GM12875 (cell line): ENCODE data around the gene FBXO9.

ENCODE experiments used
- H3K4me3 ChIP-seq: one replicate; pipeline ENCODE4 v1.5.1; 2011; ENCODE audit warnings: low read depth, low read length, control low read depth
- TF ChIP-seq, protein P1 (sequence below): IDR thresholded peaks from 2 replicates; pipeline ENCODE4 v1.5.1; 2011; ENCODE audit warnings: low read depth, mild to moderate bottlenecking, control low read depth, inconsistent platforms, low read length, moderate library complexity, borderline replicate concordance; ENCODE audit not compliant: insufficient read depth

The FBXO9 gene

DNA sequence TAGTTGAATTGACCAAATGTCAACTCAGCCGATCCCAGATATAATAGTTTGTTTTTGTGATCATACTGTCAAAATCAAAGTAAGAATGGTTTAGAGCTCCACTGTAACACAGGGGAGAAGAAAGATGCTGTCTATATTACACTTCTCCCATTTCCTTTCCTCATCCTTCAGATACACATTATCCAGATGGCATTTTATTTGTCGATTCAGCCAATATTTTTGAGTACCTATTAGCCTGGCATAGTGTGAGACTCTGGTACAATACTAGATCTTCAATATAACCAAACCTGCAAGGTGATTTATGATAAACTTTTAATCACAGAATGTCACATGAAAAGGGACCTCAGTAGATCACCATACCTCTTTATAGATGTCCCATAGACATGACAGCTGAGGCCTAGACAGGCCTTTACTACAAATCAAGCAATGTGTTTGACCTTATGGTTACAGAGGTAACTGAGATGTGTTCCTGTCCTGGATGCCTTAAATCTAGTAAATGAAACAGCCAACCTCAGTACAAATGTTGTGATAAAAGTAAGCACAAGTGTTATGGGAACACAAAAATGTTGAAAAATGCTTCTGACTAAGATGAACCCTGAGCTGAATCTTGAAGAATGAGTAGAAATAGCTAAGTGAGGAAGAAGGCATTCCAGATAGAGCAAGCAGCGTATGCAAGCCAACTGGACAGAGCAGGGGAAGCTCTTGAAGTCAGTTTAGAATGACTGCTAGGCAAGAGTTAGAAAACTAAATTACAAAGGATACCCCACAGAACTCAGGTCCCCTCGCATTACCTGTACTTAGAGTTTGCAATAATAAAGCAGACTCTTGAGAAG lies 1.9 kb downstream of the FBXO9 start:
- no peak overlapping the region for H3K4me3 ChIP-seq
- TF ChIP-seq, protein P1, sequence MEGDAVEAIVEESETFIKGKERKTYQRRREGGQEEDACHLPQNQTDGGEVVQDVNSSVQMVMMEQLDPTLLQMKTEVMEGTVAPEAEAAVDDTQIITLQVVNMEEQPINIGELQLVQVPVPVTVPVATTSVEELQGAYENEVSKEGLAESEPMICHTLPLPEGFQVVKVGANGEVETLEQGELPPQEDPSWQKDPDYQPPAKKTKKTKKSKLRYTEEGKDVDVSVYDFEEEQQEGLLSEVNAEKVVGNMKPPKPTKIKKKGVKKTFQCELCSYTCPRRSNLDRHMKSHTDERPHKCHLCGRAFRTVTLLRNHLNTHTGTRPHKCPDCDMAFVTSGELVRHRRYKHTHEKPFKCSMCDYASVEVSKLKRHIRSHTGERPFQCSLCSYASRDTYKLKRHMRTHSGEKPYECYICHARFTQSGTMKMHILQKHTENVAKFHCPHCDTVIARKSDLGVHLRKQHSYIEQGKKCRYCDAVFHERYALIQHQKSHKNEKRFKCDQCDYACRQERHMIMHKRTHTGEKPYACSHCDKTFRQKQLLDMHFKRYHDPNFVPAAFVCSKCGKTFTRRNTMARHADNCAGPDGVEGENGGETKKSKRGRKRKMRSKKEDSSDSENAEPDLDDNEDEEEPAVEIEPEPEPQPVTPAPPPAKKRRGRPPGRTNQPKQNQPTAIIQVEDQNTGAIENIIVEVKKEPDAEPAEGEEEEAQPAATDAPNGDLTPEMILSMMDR, result no peak

DNA sequence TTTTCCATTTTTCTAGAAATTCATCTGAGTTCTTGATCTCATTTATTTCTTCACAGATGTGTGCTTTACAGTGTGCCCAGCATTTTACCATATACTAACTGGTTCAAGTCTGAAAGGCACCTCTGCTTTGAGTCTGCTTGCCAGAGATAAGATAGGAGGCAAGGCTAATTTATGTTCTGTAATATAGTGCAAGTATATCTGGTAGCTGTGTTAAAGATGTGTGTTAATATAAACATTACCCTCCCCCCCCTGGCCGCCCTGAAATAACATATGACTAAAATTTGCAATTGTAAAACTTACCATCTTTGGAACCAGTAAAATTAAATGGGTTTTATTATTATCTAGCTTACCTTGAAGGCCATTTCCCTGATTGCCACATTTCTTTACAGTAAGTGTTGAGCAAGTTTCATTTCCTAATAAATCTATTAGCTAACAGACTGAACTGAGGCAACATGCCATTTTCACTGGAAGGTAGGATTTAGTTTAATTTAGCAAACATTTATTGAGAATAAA lies 2.7 kb downstream of the FBXO9 start:
- TF ChIP-seq, protein P1, result no peak

DNA sequence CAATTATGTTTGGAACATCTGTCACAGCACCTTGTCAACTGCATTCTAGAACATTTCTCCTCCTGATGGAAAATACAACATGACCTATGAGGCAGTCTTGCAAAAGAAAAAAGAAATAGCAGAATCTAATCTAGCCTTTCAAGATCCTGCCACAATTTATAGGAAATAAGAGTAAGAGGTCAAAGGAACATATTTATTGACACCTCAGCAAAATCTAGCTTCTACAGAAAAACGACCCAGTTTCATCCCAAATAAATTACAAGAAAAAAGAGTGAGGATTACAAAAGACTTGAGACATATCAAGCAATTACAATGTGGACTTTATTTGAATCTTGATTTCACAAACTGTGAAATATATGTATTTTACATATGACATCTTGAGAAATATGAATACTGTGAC lies 4.2 kb downstream of the FBXO9 start:
- no peak overlapping the region for H3K4me3 ChIP-seq
- TF ChIP-seq, protein P1, result no peak

More for the DNA sequence above, 2.7 kb downstream of the FBXO9 start:
- H3K4me3 ChIP-seq, result no peak overlapping the region

DNA sequence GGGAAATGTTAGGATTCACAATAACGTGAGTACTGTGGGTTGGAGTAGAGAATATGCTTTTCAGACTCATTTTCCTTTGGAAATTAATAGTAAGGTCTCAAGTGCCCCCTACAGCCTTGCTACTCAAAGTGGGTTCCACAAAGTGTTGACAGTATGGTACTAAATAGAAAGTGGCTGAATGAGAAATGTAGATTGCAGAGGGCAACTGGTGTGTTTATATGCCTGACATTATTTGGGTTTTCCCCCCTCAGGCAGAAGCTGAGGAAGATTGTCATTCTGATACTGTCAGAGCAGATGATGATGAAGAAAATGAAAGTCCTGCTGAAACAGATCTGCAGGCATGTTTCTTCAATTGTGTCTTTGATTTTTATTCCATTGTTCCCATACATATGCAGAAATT lies 5.6 kb downstream of the FBXO9 start:
- no peak overlapping the region for H3K4me3 ChIP-seq
- TF ChIP-seq, protein P1, result no peak

- no peak overlapping the region for H3K4me3 ChIP-seq
- TF ChIP-seq, protein P1, result no peak
Observed at GRCh38 chr6:53074347-53074746, 9.1 kb downstream of the FBXO9 start.

- TF ChIP-seq, protein P1, result no peak
- no peak overlapping the region for H3K4me3 ChIP-seq
Observed at GRCh38 chr6:53080813-53081212, 15.6 kb downstream of the FBXO9 start.

DNA sequence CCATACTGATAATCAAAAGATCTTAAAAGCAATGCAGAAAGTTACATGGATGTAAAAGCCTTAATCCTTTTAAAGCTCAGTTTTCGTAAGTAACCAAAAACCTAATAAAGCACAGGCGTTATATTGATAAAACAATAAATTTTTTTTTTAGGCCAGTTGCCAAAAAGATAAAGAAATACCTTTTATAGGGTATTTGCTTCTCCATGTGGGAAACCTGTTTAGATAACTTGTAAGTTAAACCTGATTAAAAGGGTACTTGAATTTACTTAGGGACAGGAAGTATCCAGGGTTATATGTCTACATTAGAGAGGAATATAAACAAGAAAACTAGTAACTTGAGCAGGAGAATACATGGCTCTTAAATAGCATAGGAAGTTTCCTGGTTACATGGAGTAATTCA lies 21.1 kb downstream of the FBXO9 start:
- no peak overlapping the region for H3K4me3 ChIP-seq
- TF ChIP-seq, protein P1, result no peak
